ENCODE data around the gene DYNLT1. TPM values are rescaled to one million over a fixed set of nuclear protein-coding genes. Genes with fewer than 3 reads are reported as not detected.

The DYNLT1 gene
- total and polyA plus RNA-seq, 2 of the 4 experiments (the other 2 are of a cell fraction): 235 to 349 TPM

DNA sequence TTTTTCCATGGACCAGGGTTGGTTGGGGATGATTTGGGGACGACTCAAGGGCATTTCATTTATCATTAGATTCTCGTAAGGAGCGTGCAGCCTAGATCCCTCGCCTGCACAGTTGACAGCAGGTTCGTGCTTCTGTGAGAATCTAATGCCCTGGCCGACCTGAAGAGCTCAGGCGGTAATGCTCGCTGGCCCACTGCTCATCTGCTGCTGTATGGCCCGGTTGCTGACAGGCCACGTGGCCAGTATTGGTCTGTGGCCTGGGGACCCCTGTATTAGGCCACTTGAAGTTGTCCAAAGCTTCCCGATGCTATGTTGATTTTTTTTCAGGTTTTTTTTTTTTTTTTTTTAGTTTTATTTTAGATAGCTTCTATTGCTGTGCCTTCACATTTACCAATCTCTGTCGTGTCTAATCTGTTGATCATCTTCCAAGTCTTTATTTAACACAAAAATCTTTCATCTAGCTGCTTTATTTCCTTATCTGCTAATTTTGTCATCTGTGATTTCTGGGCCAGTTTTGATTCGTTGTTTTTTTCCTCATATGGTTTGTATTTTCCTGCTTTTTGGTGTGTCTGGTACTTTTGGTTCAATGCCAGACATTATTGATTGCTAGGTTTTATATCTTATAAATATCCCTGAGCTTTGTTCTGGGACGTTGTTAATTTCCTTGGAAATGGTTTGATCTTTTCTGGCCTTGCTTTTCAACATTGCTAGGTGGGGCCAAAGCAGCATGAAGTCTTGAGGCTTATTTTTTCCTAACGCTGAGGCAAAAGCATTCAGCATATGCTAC lies 41.1 kb downstream of the DYNLT1 start:
- Histone ChIP-seq H4K20me1 (ENCODE audit: insufficient read depth, low read length) (0 out of 2 replicates have a peak, but pooled peaks cover 5% of the 10 kb centered on the region), H3K9me1 (ENCODE audit: insufficient read depth, low read length) (no peaks in the 10 kb centered on the region), H3K4ac (ENCODE audit: low read depth, low read length) (no peak overlapping the region), H2BK5ac (ENCODE audit: low read depth, low read length, poor library complexity, severe bottlenecking) (no peak overlapping the region), H3K36me3 (ENCODE audit: control insufficient read depth, insufficient read depth, low read length) (peaks cover 34% of the 10 kb centered on the region), H3K79me1 (ENCODE audit: low read depth in 1 of 2, low read length in 2 of 2) (peaks cover 21 to 45% of the 10 kb centered on the region in 2 experiments; a peak in 3 of 4 replicates), H4K5ac (ENCODE audit: low read depth, low read length) (no peak overlapping the region), H3K27ac (ENCODE audit: insufficient read depth, low read length) (no peak overlapping the region), H2BK15ac (ENCODE audit: low read depth, low read length) (no peak overlapping the region), H4K91ac (ENCODE audit: insufficient read depth, low read depth, low read length) (no peak overlapping the region), H3K9me3 (ENCODE audit: control insufficient read depth, insufficient read depth, low read length) (no peaks in the 10 kb centered on the region), H2BK120ac (ENCODE audit: low read depth, low read length) (no peak overlapping the region), H2BK20ac (ENCODE audit: low read depth, low read length) (no peak overlapping the region), H4K8ac (ENCODE audit: low read depth in 2 of 2, low read length in 2 of 2) (no peak overlapping the region), H2AFZ (replicated peaks; ENCODE audit: low read length, poor library complexity) (no peak overlapping the region), H3K4me2 (ENCODE audit: low read depth, low read length) (no peak overlapping the region), H3K14ac (replicated peaks; ENCODE audit: low read depth, low read length) (no peak overlapping the region), H3K18ac (ENCODE audit: low read depth, low read length) (no peak overlapping the region), H3K27me3 (ENCODE audit: control insufficient read depth, insufficient read depth, low read length) (no peaks in the 10 kb centered on the region), H2AK9ac (replicated peaks; ENCODE audit: low read depth, low read length, poor library complexity) (no peak overlapping the region), H3K23ac (ENCODE audit: low read depth, low read length) (no peak overlapping the region), H3K9ac (ENCODE audit: low read depth, low read length) (no peak overlapping the region), H3K56ac (ENCODE audit: extremely low read depth, insufficient read depth, low read length) (no peak overlapping the region), H2AK5ac (ENCODE audit: low read depth, low read length) (no peak overlapping the region), H3K4me1 (ENCODE audit: control insufficient read depth, insufficient read depth, low read length) (no peaks in the 10 kb centered on the region), H3K4me3 (ENCODE audit: insufficient read depth, low read depth, low read length) (no peak overlapping the region)
- no peak for DNase-seq
- TF ChIP-seq MAZ (IDR thresholded peaks at IDR 0.05; ENCODE audit: borderline replicate concordance, low read depth, low read length): no peak
- TF ChIP-seq MAFK (IDR thresholded peaks at IDR 0.05; ENCODE audit: low read depth, low read length): no peak
- TF ChIP-seq SMC3 (IDR thresholded peaks at IDR 0.05; ENCODE audit: low read depth, low read length): no peak
- TF ChIP-seq NFE2L2 (IDR thresholded peaks at IDR 0.05; ENCODE audit: low read depth, low read length): no peak
- no peak for TF ChIP-seq RAD21 (IDR thresholded peaks at IDR 0.05; ENCODE audit: low read length)
- CTCF ChIA-PET: interaction anchor here (2.0 kb wide), 1 partner anchor 382 kb away, joined by 5 read pairs; no protein-coding TSS in a partner anchor
- no TSS peak for BruUV-seq (replicated peaks)
- intact Hi-C loops (cut with micrococcal nuclease): no loop called here
- no peak for ATAC-seq (ENCODE audit: low read depth)
- 95% methylated on average over 10 of the region's 15 CpGs; no CpG with 5 or more reads in 1 of the 2 experiments for WGBS, 2 experiments (ENCODE audit: extremely low coverage in 2 of 2, insufficient read length in 1 of 2)
- dilution Hi-C loops (cut with HindIII; ENCODE audit: low sequenced_read_pairs, unreplicated experiment): no loop called here
- POLR2A ChIA-PET (ENCODE audit: unreplicated experiment): interaction anchor here (0.6 kb wide), 1 partner anchor 128 kb away, joined by 12 read pairs; no protein-coding TSS in a partner anchor
- in situ Hi-C loops (cut with MboI; ENCODE audit: low sequenced_read_pairs): loop anchor here (5.0 kb wide), 1 partner anchor 376 kb away; no protein-coding TSS in a partner anchor

All from IMR-90 (cell line).